AG10803 (cell line): Measurements from ENCODE around the gene SEMA6A.
A peak's percentile ranks its signal among the peaks of the same experiment; 100 is the strongest.

Experiments
- DNase-seq: peaks from one replicate; pipeline ENCODE4 v3.0.0; 2010; ENCODE audit warnings: low read depth
- H3K4me3 ChIP-seq: 2 replicates; pipeline ENCODE4 v1.5.1; 2011; ENCODE audit warnings: mild to moderate bottlenecking, low read length, control low read depth
- CTCF ChIP-seq: conservative IDR thresholded peaks from 2 replicates; pipeline ENCODE4 v1.5.1; 2011; ENCODE audit warnings: mild to moderate bottlenecking, low read length, control low read depth, inconsistent platforms

SEMA6A gene

DNA sequence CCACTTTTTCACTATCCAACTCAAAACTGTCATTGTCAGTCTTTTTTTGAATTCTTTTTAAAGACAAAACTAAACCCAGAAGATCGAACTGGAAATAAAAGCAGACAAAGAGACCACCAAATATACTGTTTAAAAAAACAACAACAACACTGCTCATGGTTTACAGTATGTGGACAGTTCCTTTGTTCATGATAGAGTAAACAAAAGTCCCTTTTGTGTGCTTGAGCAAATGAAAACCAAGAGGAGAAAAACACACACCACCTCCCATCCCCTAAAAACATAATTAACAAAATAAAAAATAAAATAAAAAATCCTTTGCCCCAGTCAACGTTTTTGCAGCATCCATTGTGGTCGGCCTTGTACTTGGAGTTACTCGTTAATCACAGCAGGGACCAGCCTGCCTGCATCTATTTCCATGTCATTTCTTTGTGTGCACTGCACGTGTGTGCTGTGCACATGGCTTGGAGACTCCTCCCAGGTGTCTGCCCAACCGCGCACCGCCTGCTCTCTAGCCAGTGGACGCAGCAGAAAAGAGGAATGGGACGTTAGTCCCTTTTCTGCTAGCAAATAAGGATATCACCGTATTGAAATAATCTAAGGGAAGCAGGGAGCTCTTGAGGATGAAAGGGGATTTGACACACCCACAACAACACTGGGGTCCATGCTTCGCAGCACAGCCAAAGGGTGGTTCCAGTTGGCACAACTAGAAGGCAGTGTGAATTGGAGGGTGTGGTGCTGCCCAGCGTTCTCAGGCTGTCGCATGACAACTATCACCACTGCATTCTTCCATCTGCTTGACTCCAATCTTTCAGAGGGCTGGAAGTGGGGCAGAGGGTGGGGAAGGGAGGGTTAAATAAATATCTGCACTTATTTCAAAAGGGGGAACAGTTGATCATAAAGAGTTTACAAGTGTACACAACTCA, 130.0 kb downstream of the SEMA6A start:
- TF ChIP-seq CTCF = no peak
- H3K4me3 ChIP-seq = no peak overlapping the region
- DNase-seq = no peak

- DNase-seq = no peak
- TF ChIP-seq CTCF = no peak
- H3K4me3 ChIP-seq = no peak overlapping the region
Measured at GRCh38 chr5:116442931-116443551, 131.6 kb downstream of the SEMA6A start.

- DNase-seq = peak; percentile 33
- no peak for TF ChIP-seq CTCF
- H3K4me3 ChIP-seq = no peak overlapping the region
Measured at GRCh38 chr5:116442095-116442534, 132.5 kb downstream of the SEMA6A start.

DNA sequence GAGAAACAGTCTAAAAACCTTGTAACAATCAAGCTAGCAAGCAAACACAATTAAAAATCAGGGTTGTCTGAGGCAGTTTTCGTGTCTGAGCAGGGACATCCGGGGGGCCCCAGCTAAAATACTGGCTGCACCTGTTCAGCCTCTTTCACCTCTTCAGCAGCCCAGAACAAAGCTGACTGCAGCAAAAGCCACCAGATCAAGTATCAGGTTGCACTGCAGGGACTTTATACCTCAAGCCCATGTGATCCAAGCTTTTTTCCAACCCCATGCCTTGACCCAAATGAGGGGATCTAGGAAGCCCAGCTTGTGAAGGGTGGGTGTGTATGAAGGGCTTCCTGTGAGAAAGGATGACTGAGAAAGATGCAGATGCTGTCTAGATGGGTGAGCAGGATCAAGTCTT, 133.4 kb downstream of the SEMA6A start:
- no peak for DNase-seq
- H3K4me3 ChIP-seq = no peak overlapping the region
- no peak for TF ChIP-seq CTCF

DNA sequence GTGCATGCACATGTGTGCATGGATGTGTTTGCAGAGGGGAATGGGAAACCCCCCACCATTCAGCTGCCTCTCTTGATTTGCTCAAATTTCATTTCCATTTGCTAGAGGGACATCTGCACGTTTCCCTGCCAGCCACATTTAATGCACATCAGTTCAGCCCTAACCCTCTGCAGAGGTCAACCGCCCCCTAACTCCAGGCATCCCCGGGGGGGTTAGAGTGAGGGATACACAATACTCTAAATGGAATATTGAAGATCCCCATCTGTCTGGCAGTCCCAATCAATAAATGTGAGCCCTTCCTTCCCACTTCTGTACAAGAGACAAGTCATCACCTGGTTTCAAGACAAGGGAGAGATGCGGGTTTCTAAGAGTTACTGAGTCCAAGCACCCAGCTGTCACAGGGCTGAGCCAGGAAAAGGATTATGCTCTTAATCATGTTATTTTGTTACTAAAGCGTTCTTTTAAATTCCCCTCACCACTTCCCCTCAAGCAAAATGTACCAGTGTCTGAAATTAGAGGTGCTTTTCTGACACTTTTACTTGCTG, 134.1 kb downstream of the SEMA6A start:
- DNase-seq = no peak
- no peak overlapping the region for H3K4me3 ChIP-seq
- no peak for TF ChIP-seq CTCF

GRCh38 chr5:116439905-116440304, 134.7 kb downstream of the SEMA6A start:
- no peak for DNase-seq
- TF ChIP-seq CTCF = no peak
- no peak overlapping the region for H3K4me3 ChIP-seq
